IPS-NIHi11 (cell line): ENCODE data around the gene LMX1B.
A peak's percentile ranks its signal among the peaks of the same experiment; 100 is the strongest.

ENCODE experiments used
- DNase-seq: peaks from one replicate; pipeline ENCODE4 v3.0.0; 2012; ENCODE audit warnings: mixed read lengths, low spot score

LMX1B gene

DNA sequence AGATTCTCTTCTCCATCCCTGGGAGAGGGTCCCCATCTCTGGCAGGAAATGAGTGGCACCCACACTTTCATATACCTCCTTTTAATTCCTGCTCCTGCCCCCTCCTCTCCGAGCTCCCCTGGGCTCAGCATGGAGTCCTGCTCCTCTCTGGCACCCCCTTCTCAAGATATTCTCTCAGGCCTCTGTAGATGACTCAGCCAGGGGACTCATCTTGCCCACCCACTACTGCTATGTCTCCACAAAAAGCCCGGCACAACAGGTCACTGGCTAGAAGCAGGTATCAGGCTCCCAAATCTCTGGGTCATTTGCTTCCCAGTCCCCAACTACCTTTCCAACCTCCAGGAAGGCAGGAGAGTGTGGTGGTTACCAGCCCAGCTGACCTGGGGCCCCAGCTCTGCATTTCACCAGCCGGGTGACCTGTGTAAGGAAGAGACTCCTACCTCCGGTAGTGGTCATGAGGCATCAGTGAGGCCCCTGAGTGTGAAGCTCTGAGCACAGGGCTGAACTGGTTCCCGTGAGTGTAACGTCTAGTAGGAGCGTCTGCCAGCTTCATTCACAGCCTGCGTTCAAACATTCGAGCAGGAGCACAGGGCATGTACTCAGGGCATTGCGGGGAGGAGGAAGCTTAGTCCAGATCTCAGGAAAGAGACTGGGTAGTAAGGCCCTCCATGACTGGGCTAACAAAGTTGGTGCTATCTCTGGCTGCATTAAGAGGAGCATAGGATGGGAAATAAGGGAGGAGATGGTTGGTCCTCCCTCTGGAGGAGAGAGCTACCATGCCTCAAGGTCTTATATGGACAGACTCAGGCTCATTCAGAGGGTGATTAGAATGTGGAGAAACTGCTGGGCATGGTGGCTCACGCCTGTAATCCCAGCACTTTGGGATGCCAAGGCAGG lies 63.7 kb downstream of the LMX1B start:
- no peak for DNase-seq

DNA sequence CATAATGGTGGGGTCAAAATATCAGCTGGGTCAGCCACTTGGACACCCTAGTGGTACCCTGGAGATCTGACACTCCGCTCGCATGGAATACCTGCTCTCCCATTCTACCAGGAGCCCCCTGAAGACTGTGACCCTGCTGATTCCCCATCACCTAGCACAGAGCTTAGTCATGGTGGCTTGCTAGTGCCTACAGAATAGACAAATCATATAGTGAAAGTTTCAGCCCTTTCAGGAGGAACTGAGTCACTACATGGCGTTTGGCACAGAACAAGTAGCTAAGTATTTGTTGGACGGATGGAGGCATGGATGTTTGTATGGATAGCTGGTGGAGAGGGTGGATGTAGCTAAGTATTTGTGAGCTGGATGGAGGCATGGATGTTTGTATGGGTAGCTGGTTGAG lies 65.3 kb downstream of the LMX1B start:
- DNase-seq = no peak

DNA sequence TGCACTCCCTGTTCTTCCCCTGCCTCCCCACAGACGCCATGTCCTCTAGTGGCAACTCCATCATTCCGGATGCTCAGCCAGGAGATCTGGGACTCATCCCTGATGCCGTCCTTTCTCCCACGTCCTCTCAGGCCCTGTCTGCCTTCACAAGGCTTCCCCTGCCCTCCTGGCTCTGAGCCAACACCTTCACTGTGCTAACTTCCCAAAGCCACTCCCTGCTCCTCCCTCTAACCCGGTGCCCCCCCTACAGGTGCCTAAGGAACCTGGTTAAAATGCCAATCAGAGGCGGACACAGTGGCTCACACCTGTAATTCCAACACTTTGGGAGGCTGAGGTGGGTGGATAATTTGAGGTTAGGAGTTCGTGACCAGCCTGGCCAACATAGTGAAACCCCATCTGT lies 67.6 kb downstream of the LMX1B start:
- no peak for DNase-seq

DNA sequence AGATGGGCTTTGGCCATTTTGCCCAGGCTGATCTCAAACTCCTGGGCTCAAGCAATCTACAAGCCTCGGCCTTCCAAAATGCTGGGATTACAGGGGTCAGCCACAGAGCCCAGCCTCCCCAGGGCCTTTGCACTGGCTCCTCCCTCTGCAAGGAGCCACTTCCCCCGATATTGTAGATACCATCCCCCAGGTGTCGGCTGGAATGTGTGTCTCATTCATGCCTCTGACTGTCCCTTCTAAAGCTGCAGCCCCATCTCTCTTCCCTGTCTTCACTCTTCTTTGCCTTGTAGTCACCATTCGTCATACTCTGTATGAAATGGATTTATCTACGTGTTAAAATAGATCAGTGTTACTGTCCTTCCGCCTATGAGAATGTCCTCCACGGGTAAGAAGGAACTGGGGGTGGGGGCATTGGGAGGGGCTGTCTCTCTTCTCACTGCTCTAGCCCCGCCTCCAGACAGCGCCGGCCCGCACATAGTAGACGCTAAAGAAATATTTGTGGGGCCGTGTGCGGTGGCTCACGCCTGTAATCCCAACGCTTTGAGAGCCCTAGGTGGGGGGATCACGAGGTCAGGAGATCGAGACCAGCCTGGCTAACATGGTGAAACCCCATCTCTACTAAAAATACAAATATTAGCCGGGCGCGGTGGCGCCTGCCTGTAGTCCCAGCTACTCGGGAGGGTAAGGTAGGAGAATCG lies 68.5 kb downstream of the LMX1B start:
- DNase-seq = no peak

DNA sequence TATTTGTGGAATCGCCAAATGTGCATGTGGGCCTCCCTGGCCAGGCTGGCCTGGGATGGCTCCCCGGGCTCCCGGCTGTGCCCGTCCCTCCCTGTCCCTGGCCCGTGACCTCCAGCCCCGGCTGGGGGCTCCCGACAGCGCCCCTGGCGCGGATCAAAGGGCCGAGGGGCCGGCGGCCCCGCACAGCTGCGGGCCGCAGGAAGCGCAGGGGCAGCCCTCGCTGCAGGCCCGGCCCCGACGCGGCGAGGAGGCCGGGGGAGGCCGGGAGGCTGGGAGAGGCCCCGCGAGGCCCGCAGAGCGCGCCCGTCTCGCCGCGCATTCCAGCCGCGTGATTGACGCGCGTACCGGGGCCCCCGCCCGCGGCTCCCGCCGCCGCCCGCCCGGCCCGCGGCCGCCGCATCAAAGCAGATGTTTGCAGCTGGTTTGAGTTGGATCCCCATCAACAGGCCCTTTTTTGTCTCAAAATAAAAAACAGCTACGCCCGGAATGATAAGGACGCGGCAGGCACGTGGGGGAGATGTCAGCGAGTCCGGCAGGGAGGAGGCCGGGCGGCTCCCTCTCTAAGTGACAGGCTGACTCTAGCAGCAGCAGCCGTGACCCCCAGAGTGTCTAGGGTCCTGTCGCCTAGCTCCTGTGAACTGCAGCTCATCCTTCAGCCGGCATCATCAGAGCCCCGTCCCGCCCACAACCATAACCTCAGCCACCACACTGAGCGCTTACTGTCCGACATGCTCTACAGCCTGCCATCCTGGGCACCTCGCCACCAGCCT lies 69.4 kb downstream of the LMX1B start:
- DNase-seq = peak; percentile 61

DNA sequence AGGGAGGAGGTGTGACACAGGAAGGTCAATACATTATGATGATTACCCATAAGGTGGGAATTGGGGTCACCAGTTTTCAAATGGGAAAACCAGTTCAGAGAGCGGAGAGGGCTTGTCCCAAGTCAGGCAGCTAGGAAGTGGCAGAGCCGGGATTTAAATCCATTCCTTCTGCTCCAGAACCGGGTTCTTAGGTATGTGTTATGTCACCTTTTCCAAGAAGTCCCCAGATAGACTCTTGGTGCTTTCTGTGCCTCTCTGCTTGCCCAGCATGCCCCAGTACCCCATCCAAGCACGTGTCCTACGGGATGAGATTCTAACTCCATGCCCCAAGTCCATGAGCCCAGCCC lies 69.9 kb downstream of the LMX1B start:
- no peak for DNase-seq

DNA sequence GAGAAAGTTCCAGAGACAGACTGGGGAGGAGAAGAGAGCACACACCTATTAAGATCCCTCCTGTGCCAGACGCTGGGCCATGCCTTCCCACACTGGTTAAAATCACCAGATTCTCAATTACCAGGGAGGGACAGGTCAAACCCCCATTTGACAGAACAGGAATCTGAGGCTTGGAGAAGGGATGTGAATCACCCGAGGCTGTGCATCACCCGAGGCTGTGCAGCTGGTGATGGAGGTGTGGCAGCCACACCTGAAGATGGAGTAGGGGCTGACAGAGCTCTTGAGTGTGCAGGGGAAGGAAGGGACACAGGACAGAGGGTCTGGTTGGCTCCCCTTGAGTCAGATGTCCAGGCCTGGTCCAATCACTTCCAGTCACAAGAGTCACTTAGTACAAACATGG lies 70.6 kb downstream of the LMX1B start:
- DNase-seq = no peak

DNA sequence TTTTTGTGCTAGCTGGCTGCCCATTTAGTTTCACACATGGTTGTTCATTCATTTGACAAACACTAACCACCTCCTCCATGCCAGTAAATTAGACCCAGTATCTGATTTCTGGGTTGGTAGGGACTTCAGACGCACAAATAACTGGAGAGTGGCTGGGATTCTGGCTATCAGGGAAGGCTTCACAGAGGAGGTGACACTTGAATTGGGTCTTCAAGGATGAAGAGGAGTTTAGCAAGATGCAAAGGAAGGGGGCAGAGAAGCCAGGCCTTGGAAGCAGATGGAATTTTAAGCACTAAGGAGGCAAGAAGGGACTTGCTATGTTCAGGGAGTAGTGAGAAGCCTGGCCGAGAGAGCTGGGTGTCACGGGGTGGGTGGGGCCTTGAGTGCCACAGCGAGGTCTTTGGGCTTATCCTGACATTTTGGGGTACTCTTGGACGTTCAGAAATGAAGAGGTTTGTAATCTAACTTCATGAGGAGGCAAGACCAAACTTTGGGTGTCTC lies 71.3 kb downstream of the LMX1B start:
- DNase-seq = no peak

DNA sequence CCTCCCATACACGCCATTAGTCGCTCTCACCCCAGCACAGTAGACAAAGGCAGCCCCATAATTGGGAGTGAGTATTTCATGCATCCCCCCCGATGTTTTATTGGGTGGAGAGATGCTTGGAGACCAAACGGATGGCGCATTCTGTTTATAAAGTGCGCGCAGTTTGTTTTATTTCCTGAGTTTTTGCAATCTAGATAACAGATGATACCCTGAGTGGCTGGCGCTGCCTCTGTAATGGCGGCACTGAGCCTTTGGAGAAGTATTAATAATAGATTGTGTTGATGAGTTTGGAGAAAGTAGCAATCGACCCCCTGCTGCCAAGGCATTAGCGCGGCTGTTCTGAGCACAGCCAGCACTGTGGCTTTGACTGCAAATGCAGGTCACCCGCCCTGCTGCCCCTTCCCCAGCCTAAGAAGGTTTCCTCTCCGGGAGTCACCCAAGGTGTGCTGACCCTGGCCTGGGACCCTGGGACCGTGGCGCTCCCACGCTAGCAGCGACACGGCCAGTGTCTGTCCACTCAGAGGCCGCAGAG lies 74.3 kb downstream of the LMX1B start:
- no peak for DNase-seq

DNA sequence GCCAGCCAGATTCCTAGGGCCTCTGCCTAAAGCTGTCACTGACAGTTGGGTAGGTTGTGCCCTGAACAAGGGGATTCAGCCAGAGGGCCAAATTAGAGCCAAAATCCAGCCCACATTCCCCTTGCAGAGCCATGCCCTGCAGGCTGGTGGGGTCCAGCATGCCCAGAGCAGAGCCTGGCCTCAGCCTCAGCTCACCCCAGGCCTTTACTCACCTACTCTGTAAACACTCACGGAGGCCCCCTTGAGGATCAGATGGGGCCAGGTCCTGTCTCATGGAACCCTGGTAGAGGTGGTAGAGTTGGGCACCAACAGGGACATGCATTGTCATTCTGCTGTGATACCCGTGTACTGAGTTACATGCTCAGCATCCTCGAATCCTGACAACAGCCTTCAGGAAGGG lies 74.9 kb downstream of the LMX1B start:
- DNase-seq = no peak

DNA sequence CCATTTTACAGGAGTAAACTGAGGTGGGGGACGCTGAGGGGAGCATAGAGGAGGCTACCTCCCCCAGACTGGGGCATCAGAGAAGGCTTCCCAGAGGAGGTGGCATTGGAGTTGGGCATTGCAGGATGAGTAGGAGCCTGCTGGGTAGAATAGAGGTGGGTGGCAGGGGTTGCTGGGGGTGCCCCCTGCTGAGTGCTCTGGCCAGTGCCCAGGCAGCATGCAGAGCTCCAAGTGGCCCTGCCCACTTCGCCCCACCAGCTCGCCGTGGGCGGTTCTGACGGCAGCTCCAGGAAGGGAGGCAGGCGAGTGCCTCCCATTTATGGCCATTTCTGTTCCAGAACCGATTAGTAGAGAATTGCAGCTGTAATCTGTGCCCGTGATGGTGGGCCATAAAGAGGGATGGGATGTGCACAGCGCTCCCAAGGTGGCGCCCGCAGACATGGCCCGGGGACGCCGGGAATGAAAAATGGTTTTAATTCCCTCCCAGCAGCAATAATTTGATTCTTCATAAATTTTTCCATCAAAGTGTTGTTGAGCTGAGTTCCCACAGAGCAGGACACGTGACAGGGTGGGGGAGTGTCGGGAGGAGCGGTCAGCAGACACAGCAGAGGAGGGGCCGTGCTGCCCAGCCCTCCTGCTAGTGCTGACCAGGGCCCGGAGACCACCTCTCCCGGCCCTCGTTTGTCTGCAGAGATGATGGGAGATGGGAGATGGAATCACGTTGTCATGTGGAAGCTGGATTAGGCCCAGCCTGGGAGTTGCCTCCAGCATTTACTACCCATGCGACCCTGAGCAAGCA lies 75.5 kb downstream of the LMX1B start:
- no peak for DNase-seq

DNA sequence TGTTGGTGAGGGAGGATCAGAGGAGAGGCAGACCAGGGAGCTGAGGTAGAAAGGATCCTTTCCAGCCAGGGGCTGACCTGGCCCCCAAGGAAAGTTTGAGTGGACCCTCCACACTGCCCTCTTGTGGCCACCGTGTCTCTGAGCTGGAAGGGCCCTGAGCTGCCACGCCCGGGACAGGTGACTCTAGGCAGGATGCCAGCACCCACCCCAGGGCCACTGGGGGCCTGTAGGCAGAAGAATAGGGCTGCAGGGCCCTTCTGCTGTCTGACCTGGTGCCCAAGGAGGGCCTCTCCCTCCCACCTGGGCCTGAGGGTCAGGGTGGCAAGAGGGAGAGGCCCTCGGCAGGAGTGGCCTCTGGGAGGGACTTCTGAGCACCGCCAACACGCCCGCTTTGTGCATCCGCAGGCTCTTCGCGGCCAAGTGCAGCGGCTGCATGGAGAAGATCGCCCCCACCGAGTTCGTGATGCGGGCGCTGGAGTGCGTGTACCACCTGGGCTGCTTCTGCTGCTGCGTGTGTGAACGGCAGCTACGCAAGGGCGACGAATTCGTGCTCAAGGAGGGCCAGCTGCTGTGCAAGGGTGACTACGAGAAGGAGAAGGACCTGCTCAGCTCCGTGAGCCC lies 76.8 kb downstream of the LMX1B start:
- DNase-seq = peak; percentile 89

DNA sequence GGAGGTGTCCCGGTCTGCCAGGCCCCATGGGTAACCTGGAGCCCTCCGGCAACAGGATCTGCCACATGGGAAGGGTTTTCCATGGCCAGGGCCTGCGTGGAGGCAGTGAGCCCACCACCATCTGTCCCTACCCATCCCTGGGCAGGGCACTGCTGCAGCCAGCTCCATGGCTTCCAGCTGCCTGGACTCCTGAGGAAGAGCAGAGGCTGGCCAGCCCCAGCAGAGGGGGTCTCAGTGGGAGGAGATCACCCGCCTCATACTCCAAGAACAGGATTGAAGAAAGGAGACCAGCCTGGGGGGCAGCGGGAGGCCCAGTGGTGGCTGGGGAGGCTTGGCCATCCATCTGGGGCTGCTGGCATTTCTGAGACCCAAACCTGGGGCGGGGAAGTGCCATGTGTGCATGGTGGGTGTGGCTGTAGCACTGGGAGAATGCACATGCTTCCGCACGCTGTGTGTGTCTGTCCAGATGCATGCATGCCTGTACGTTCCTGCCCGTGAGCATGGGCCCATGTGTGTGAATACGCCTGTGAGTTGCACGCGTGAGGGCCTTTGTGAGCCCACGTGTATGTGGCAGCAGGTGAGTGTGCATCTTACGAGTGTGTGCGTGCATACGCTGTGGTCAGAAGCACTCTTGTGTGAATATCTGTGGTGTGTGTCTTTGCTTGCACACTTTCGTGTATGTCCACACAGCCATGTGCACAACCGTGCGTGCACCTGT lies 78.5 kb downstream of the LMX1B start:
- no peak for DNase-seq

DNA sequence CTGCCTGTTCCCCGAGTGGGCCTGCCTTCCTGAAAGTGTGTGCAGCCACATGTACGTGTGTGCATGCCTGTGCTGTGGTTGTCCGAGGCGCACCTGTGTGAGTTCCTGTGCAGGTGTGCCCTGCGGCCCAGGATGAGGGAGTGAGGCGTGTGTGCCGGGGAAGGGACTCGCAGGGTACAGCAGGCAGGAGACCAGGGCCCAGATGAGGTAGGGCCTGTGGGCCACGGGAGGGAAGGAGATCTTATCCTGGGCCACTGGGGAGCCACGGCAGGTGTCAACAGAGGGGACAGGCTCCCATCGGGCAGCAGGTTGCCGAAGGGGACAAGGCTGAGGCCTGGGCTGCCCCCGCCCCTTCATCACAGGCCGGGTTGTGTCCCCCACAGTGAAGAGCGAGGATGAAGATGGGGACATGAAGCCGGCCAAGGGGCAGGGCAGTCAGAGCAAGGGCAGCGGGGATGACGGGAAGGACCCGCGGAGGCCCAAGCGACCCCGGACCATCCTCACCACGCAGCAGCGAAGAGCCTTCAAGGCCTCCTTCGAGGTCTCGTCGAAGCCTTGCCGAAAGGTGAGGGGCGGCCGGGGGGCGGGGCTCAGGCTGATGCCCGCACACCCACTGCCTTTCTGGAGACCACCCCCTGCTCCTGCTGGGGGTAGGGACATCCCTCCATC lies 79.2 kb downstream of the LMX1B start:
- DNase-seq = no peak

DNA sequence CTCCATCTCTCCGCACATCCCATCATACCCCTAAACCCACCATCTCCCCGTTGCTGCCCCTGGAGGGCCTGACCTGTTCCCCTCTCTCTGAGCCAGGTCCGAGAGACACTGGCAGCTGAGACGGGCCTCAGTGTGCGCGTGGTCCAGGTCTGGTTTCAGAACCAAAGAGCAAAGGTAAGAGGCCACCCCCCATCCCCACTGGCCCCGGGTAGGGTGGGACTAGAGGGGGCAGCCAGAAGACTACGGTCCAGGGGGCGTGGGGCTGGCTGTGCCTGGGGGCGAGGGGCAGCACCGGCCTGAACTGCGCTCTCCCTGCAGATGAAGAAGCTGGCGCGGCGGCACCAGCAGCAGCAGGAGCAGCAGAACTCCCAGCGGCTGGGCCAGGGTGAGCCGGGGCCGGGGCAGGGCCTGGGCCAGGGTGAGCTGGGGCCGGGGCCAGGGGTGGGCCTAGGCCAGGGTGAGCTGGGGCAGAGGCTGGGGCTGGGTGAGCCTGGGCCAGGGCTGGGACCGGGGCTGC lies 79.8 kb downstream of the LMX1B start:
- no peak for DNase-seq

DNA sequence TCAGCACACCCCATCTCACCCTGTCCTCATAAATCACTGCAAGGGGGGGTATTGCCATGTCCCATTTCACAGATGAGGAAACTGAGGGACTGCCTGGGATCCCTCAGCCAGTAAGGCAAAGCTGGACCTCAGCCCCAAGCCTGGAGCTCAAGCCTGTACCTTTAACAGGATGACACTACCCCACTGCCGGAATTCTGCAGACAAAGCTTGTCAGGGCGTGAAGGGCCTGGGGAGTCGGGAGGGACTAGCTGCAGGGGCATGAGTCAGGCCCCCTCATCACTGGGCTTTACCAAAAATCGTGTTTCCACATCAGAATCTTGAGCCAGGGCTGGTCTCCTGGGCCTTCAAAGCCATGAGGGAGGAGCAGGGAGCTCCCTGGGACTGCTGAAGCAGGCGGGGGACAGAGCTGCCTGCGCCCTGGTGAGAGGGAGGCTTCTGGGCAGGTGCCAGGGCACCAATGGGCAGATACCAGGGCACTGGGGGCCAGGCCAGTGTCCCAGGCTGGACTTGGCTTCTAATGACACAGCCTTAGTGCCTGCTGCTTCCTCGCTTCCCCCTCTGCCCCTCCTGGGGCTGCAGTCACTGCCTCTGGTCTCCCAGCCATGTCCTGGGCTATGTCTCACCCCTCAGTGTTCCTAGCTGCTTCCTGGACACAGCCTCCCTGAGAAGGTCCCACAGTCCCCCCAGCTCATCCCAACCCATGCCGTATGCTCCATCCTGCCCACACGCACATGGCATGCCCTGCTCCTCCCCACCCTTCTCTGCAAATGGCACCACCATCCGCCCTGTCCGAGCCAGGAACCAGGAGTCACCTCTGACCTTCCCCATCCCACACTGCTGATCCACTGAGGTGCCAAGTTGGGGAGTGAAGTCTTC lies 80.7 kb downstream of the LMX1B start:
- no peak for DNase-seq

DNA sequence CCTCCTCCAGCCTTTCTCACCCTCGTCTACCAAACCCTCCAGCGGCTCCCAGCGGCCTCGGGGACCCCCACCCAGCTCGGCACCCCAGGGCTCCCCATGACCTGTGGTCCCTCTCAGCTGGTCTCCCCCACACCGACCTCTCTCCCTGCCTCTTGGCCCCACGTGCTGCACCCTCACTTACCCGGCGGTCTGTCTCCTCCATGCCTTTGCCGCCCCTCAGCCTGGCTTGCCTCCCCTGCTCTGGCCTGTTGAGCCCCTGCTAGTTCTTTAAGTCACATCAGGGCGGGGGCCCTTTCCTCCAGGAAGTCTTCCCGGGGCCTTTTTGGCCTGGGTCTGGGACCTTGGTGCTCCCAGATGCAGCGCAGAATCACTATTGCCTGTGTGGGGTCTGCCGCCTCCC lies 81.5 kb downstream of the LMX1B start:
- no peak for DNase-seq

DNA sequence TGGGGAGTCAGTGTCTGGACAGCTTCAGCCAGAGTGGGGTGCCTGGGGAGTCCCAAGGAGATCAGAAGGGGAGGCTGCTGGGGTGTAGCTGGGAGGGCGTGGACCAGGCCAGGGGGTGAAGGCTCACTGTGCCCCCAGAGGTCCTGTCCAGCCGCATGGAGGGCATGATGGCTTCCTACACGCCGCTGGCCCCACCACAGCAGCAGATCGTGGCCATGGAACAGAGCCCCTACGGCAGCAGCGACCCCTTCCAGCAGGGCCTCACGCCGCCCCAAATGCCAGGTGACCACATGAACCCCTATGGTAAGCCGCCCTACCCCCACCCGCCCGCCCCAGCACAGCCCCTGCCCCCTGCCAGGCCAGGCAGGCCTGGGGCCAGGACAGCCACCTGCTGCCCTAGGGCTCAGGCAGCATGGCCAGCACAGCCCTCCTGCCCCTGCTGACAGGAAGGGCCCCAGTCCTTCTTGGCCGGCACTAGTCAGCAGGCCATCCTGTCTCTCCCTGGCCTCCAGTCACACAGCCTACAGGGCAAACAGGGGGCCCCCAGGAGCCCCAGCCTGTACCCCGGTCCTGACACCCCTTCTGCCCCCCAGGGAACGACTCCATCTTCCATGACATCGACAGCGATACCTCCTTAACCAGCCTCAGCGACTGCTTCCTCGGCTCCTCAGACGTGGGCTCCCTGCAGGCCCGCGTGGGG lies 82.1 kb downstream of the LMX1B start:
- DNase-seq = peak; percentile 10
